HTR-8/SVneo (cell line): ENCODE measurements around the gene ADAT1.

ENCODE experiments used
- DNase-seq: peaks from one replicate; pipeline ENCODE4 v3.0.0; 2011; ENCODE audit warnings: low spot score, mixed read lengths; ENCODE audit not compliant: insufficient read length
- FAIRE-seq: peaks from 2 replicates; lab custom pipeline; 2011; peaks lifted over from hg19 to GRCh38; lab: Jason Lieb, UNC

Gene ADAT1

GRCh38 chr16:75550211-75550662 is 72.8 kb downstream of the ADAT1 start:
- DNase-seq (no peak), FAIRE-seq (no peak)
